Measurements from ENCODE around the gene CRIP3.

GRCh38 chr6:43282636-43283513 is 25.8 kb downstream of the CRIP3 start:
- no peak for TF ChIP-seq SIN3A (IDR thresholded peaks at IDR 0.05; ENCODE audit: borderline replicate concordance, insufficient read depth, low read length)
- TF ChIP-seq REST (IDR thresholded peaks at IDR 0.05; ENCODE audit: insufficient read depth in 1 of 2, low read depth in 2 of 2, low read length in 2 of 2) = no peak
- no peak for TF ChIP-seq POLR2AphosphoS5 (IDR thresholded peaks at IDR 0.05; ENCODE audit: low read depth, low read length)
